Mucosa of descending colon (tissue), 3 donors: ENCODE data around the gene GDAP2. TPM values are rescaled to one million over a fixed set of nuclear protein-coding genes. Genes with fewer than 3 reads are reported as not detected.
A peak's percentile ranks its signal among the peaks of the same experiment; 100 is the strongest.

ENCODE experiments used
- ATAC-seq: fragments of 200-7000 bp; cut with Tn5 transposase; one replicate; pipeline ENCODE4 v1.9.1; 2020; ENCODE audit warnings: mild to moderate bottlenecking, moderate library complexity
- DNase-seq, 3 donors: peaks; one replicate each; pipeline ENCODE4 v3.0.0-alpha.2; 2020
- H3K36me3 ChIP-seq: fragments of 200-600 bp; one replicate; pipeline ENCODE4 v1.8.0; 2021; ENCODE audit warnings: low read depth, mild to moderate bottlenecking
- H3K4me1 ChIP-seq: fragments of 200-600 bp; one replicate; pipeline ENCODE4 v1.8.0; 2021; ENCODE audit warnings: low read depth, mild to moderate bottlenecking
- H3K4me3 ChIP-seq: fragments of 200-600 bp; one replicate; pipeline ENCODE4 v1.8.0; 2021; ENCODE audit warnings: mild to moderate bottlenecking
- H3K9me3 ChIP-seq: fragments of 200-600 bp; one replicate; pipeline ENCODE4 v1.8.0; 2021; ENCODE audit warnings: mild to moderate bottlenecking
- intact Hi-C, 2 donors: fragments of 100-400 bp; cut with DNase I in 1 of 2; cut with micrococcal nuclease in 1 of 2; formaldehyde crosslinking; loops; one replicate each; pipeline versions ENCODE4 v1.11.0 to v1.11.1; 2022; cut with DNase I, micrococcal nuclease
- total RNA-seq, 3 donors: library from RNA; stranded (reverse); fragmentation: NEBNext Ultra II Directional in 2 of 3; extraction: Animal tissue kit (Norgen Biotek cat#: 25700) in 2 of 3; gene quantifications; one replicate each; pipeline versions ENCODE4 v1.2.1 to v1.2.4, GENCODE V29; 2021 to 2023
- TF ChIP-seq, protein P1 (sequence below): fragments of 200-600 bp; IDR thresholded peaks from one replicate; pipeline ENCODE4 v1.8.0; 2022; ENCODE audit warnings: antibody characterized with exemption, mild to moderate bottlenecking
- donor health status: DM: no; HTN: no; CAD: no; lungs with moderate emphysema.
- donor health status: DM: no; HTN: no; CAD: no.
- donor health status: DM: no; HTN: yes; CAD: no.

Gene GDAP2
- total RNA-seq, 3 donors from 2014 or later, result 27.4 to 36.0 (median 33.5) TPM

- H3K9me3 ChIP-seq, result no peaks in the 10 kb centered on the region
- DNase-seq (no peak), ATAC-seq (no peak)
- no peaks in the 10 kb centered on the region for H3K36me3 ChIP-seq
- intact Hi-C loops, result no loop called here
- H3K4me1 ChIP-seq, result no peaks in the 10 kb centered on the region
- H3K4me3 ChIP-seq, result no peak overlapping the region
- TF ChIP-seq, protein P1, sequence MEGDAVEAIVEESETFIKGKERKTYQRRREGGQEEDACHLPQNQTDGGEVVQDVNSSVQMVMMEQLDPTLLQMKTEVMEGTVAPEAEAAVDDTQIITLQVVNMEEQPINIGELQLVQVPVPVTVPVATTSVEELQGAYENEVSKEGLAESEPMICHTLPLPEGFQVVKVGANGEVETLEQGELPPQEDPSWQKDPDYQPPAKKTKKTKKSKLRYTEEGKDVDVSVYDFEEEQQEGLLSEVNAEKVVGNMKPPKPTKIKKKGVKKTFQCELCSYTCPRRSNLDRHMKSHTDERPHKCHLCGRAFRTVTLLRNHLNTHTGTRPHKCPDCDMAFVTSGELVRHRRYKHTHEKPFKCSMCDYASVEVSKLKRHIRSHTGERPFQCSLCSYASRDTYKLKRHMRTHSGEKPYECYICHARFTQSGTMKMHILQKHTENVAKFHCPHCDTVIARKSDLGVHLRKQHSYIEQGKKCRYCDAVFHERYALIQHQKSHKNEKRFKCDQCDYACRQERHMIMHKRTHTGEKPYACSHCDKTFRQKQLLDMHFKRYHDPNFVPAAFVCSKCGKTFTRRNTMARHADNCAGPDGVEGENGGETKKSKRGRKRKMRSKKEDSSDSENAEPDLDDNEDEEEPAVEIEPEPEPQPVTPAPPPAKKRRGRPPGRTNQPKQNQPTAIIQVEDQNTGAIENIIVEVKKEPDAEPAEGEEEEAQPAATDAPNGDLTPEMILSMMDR, result no peak
These were observed 26.5 kb downstream of the GDAP2 start for GRCh38 chr1:117902944-117903343.

- no peaks in the 10 kb centered on the region for H3K36me3 ChIP-seq
- intact Hi-C loops, result no loop called here
- H3K4me3 ChIP-seq, result no peak overlapping the region
- H3K9me3 ChIP-seq, result no peaks in the 10 kb centered on the region
- TF ChIP-seq, protein P1, result no peak
- DNase-seq, result no peak
- ATAC-seq, result no peak
- H3K4me1 ChIP-seq, result no peaks in the 10 kb centered on the region
These were observed 29.6 kb downstream of the GDAP2 start for GRCh38 chr1:117899801-117900200.

DNA sequence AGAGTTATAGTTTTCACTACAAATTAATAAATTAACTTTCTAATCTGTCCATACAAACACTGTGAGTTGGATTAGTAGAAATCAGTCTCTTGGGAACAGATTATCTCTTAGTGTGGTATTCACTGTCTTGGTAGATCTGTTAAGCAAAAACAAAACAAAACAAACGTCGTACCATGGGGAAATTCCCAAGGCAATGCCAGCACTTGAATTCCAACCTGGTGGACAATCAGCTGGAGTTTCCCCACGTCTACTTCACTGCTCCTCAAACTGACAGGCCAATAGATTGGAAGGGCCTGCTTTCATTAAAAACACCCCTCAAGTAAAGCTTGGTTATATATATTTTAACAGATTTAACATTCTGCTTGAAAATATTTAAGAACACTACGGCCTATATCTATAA is 31.9 kb downstream of the GDAP2 start:
- intact Hi-C loops, result no loop called here
- Histone ChIP-seq H3K4me3 (no peak overlapping the region), H3K9me3 (no peaks in the 10 kb centered on the region), H3K4me1 (no peaks in the 10 kb centered on the region), H3K36me3 (no peaks in the 10 kb centered on the region)
- ATAC-seq (no peak), DNase-seq (no peak)
- TF ChIP-seq, protein P1, result no peak

DNA sequence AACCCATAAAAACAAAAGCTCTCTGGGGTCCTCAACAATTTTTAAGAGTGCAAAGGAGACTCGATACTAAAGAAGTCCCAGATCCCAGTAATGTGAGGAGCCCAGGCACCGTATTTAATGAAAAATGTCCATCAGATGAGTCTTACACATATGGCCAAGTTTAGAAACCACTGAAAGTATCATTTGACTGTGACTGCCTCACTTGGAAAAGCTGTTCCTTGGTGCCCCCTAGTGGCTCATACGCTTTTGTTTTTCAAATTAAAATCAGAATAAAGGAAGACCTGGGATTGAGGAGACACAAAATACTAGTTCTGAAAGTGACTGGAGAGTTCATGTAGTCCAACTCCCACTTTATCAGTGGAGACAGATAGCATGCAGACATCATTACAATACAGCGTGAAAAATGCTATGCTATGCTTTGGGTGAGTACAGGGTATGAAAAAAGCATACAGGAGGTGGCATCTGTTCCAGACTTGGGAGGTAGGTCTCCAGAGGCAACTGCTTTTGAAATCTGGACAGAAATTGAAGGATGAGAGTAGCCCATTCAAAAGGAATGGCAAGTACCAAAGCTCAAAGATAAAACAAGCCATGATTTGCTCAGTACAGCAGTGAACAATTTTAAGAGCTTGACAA is 33.8 kb downstream of the GDAP2 start:
- ATAC-seq (peak; percentile 65), DNase-seq (peak in 1 of 3 donors; percentile 92)
- Histone ChIP-seq H3K4me1 (no peaks in the 10 kb centered on the region), H3K4me3 (no peak overlapping the region), H3K36me3 (no peaks in the 10 kb centered on the region), H3K9me3 (no peaks in the 10 kb centered on the region)
- TF ChIP-seq, protein P1, result peak; percentile 45
- intact Hi-C loops, result no loop called here

GRCh38 chr1:117894078-117894477 is 35.3 kb downstream of the GDAP2 start:
- ATAC-seq, result no peak
- H3K36me3 ChIP-seq, result no peaks in the 10 kb centered on the region
- intact Hi-C loops, result no loop called here
- DNase-seq, result no peak
- H3K9me3 ChIP-seq, result no peaks in the 10 kb centered on the region
- H3K4me3 ChIP-seq, result no peak overlapping the region
- TF ChIP-seq, protein P1, result no peak
- H3K4me1 ChIP-seq, result no peaks in the 10 kb centered on the region

GRCh38 chr1:117892512-117892911 is 36.9 kb downstream of the GDAP2 start:
- DNase-seq (no peak), ATAC-seq (no peak)
- intact Hi-C loops, result no loop called here
- no peaks in the 10 kb centered on the region for H3K36me3 ChIP-seq
- H3K4me1 ChIP-seq, result no peaks in the 10 kb centered on the region
- no peaks in the 10 kb centered on the region for H3K9me3 ChIP-seq
- TF ChIP-seq, protein P1, result no peak
- H3K4me3 ChIP-seq, result no peak overlapping the region
